Stimulated activated CD8-positive, alpha-beta memory T cell treated with anti-CD3 and anti-CD28 coated beads, Interleukin-7, amount 100 ng/mL, for 4 hours (primary cell): ENCODE results near the gene ADGRD2.

Experiments used
- DNase-seq, 2 donors: peaks; one replicate each; pipeline ENCODE4 v3.0.0-alpha.2; 2020; ENCODE audit warnings: low read depth in 2 of 2

ADGRD2 gene

DNA sequence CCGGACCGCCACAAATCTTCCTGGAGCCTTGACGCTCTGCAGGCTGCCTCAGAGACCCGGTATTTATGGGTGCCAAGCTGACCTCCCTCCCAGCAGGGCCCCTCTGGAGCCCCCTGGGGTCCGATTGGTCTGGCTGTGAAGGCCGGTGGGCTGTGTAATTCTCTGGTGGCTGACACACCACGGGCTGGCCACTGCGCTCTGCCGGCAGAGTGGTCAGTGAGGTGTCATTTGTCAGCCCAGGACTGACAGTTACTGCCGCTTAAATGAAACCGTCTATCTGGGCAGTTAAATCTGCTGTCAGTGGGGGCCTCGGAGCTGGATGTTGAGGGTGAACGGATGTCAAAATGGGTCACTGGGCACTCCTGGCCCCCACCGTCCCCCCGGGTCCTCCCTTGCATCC lies 46.2 kb downstream of the ADGRD2 start:
- DNase-seq, result no peak

DNA sequence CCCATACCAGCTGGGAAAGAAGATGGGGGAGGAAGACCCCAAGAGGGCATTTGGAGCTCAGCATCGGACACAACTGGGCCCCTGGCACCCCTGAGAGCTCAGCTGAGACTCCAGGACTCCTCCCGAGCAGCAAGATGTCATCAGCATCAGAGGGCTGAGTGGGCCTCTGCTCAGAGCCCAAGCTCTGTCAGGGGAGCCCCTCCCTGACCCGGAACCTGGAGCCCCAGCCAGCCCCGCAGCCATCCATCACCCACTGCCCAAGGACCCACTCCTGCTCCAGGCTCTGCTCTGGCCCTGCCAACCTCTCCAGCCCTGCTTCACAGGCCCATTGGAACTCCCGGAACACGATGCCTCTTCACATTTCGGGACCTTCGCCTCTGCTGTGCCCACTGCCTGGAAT lies 47.2 kb downstream of the ADGRD2 start:
- DNase-seq, result no peak

- no peak for DNase-seq
Observed at GRCh38 chr9:124498040-124498439, 47.8 kb downstream of the ADGRD2 start.

GRCh38 chr9:124498499-124499146 lies 48.4 kb downstream of the ADGRD2 start:
- DNase-seq, result no peak

GRCh38 chr9:124499216-124499615 lies 49.0 kb downstream of the ADGRD2 start:
- DNase-seq, result no peak

- DNase-seq, result no peak
Observed at GRCh38 chr9:124500028-124500795, 50.0 kb downstream of the ADGRD2 start.

DNA sequence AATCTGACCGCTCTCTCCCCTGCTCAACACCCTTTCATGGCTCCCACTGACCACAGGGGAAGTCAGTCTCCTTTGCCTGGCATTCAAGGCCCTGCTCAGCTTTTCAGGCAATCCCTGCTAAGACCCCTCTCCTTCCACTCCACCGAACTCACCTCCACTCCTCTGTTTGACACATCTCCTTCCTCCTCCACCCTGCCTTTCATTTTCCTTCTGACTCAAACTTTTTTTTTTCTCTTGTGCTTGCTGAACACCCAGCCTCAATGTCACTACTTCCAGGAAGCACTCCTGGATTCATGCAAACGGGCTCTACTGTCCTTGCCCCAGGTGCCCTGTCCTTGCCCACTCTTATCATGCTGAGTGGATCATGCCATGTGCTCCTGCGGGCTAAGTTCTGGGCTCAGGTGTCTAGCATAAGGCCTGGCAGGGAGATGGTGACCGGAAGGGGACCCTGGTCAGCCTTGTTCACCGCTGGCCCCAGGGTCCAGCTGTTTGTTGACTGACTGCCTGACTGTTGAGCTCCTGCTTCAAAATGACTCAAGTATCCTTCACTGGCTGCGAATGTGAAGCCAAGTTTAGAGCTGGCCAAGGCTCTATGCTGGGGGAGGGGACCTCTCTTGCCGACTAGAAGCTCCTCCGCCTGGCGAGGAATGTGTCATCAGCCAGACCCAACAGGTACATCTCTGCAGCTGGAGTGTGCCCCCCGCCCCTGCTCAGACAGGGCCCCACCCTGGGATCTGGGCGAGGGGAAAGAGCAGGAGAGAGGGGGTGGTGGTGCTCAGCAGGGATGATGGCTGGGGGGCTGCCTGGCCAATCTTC lies 50.8 kb downstream of the ADGRD2 start:
- no peak for DNase-seq

DNA sequence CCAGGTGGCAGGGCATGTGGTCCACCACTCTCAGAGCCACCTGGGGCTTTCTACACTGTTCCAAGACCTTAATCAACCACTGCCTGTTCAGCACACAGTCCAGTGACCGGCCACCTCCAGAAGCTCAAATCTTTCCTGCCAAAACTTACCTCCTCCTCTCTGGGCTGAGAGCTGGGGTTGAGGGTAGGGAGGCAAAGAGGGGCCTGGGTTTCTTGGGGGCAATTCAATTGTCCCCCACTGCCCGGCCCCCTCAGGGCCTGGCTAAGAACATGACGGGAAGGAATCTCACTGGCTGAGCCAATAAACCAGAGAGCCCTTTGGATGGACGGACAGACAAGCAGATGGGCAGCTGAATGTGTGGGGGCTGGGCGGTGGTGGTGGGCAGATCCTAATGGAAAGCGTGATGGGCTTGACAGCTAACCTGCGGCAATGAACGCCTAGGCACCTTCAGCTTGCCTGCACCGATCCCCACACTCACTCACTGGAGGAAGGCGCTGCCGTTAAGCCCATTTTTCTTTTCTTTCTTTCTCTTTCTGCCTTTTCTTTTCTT lies 51.6 kb downstream of the ADGRD2 start:
- DNase-seq, result no peak

DNA sequence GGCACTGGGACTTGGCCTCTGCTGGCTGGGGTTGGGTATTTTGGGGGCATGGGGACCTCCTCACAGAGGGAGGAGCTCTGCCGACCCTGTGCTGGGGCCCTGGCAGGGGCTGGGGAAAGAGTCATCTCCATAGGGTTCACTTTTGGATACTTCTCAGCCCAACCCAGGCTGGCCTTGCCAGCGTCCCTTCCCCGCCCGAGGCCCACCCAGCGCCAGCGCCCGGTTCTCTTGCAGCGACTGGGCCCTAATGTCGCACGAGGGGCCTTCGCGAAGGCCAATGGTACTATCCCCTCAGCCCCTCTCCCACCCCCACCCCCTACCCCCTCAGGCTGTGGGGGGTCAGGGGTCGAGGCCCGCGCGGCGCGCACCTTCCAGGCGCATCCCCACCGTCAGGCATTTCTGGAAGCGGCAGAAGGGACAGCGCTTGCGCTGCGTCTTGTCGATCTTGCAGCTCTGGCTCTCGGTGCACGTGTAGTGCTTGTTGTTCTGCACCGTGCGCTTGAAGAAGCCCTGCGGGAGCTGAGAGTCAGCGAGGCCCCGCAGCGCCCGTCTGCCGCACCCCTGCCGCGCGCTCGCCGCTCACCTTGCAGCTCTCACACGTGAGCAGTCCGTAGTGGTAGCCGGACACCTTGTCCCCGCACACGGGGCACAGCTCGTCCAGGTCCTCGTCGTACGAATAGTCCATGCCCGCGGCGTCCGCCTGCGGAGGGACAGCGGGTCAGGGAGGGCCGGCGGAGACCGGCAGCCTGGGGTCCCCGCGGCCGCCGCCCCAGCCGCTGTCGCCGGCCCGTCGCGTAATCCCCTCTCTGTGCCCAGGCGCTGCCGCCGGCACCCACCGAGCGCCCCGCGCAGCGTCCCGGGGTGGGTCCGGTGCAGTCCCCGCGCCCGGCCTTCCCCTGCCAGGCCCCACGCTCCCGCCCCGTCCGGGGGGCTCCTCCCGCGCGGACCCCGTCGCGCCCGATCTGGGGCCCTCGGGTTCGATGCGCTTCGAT lies 52.8 kb downstream of the ADGRD2 start:
- no peak for DNase-seq

DNA sequence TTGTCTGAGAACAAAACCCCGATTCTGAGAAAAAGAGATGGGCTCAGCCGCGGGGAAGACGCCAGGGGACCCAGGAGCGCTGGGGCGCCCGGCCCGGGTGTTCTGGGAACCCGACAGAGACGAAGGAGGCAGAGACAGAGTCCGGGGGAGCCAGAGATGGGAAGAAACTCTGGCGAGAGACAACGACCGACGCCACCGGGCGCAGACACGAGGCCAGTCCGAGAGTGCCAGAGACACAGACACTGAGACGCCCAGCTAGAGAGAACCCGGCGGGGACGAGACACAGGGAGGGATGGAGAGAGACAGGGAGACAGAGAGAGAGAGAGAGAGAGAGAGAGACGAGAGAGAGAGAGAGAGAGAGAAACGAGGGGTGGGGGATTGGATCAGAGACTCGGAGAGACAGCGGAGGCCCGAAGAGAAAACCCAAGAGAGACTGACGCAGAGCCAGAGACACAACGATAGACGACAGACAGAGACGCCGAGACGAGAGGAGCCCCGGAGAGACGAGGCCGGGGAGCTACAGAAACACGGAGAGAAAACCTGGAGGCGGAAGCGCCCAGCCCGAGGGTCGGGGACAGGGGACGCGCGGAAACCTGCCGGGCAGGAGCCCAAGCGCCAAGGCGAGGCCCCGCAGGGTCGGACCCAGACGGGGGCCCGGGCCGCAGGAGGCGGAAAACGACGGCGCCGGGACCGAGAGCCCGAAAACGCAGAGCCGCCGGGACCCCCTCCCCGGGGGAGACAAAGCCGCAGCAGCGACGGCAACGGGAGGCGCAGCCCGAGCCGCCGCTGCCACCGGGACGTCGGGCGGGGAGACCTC lies 53.7 kb downstream of the ADGRD2 start:
- DNase-seq, result no peak

DNA sequence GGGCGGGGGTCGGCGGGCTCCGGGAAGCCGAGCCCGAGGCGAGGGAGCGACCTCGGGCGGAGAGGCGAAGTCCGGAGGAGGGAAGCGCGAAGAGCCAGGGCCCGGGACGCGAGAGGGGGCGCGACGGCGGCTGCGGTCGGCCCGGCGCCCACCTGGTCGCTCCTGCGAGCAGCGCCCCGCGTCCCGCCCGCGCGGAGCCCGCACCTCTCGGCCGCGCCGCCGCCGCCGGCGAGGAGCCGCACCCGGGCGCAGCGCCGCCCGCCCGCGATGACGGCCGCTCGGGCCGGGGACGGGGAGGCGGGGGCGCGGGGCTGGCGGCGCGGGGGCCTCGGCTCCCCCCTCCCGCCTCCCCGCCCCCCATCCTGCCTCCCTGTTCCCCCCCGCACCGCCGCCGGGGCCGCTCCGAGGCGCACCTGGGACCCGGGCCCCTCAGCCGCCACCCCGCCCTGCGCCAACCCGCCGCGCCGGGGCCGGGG lies 54.3 kb downstream of the ADGRD2 start:
- no peak for DNase-seq

DNA sequence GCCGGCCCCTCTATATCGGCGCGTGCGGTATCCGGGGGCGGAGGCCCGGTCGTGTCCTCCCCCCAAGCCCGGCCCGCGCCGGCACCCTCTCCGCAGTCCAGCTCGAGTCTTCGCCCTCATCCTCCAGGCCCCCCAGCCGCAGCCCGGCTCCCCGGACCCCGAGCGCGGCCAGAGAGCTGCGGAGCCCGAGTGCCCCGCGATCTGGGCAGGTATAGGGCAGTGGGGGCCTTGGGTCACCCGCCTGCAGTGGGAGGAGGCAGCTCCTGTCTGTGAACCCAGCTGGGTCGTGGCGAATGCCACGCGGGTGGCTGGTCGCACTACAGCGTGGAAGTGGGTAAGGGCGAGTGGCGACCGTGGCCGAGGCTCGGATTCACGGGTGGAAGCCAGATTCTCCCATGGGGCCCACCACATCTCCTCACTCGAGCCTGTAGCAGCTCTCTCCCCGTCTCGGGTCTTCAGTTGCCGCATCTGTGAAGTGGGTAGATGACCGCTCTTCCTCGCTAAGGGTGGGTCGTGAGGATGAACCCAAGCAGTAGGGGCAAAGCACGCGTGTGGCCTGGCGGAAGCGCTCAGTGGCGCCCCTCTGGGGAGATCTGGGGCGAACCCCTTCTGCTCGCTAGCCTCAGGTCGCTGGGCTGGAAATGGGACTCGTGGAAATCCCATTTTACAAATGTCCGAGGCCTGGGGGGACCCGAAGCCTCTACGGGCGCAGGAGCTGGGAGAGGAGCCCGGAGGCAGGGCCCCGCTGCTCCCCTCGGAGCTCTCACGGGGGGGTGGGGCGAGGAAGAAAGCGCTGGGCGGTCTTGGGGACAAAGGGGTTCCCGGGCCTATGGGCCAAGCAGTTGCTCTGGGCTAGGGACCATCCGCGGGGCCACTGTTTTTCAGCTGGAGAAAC lies 55.0 kb downstream of the ADGRD2 start:
- no peak for DNase-seq

DNA sequence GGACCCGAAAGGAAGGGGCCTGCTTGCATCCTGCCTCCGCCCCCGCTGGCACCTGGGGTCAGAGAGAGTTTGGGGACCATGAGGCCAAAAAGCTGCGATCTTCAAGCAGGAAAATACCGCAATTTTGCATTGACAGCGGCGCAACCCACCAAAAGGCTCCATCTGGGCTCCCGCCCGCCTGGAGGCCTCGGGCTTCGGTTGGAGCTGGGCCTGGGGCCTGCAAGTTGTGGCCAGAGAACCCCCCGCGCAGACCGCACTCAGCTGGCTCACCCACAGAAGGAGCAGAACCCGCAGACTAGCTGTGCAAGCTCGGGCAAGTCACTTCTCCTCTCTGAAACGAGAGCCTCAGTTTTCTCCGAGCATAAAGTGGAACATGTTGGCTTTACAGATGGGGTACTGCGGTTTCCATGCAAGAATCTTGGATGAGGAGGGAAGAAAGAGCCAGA lies 55.7 kb downstream of the ADGRD2 start:
- no peak for DNase-seq

- DNase-seq, result no peak
Observed at GRCh38 chr9:124506433-124506832, 56.2 kb downstream of the ADGRD2 start.

DNA sequence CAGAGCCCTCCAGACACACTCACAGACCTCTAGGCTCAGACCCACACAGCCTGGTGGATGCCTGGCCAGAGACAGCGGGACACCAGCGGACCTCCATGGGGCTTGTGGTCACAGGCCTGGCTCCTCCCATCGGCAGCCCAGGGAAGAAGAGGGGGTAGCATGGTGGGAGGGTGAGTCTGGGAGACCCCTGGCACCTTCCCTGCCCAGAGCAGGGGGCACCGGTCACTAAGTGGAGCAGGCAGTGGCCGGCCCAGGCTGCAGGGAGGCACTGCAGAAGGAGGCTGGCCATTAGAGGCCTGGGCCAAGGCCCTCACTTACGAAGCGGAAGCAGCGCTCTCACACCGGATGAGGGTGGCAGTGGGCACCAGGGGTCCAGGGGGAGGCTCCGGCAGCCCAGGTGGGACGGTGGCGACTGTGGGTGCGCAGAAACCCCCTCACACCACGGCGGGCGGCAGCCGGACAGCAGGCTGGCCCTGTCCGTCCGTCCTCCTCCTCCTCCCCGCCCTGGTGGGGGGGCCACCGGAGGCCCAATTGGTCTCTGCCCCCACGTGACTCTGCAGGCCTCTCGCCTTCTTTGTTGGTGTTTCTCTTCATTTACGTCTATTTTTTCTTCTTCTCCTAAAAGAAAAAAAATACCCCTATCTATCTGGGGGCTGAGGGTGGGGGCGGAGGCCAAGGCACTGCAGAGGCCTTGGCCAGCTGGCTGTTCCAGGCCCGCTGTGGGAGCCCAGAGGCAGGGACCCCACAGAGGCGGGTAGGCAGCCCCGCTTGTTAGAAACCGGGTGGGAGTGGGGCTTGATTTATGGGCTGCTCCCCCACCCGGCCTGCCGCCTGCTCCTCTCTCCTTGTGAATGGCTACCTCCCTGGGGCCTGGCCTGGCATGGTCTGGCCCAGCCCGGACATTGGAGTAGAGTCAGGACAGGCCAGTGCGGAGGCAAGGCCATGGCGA lies 57.0 kb downstream of the ADGRD2 start, which contains the start of gene NR5A1:
Gene NR5A1 (minus strand): TSS at position 469 of the 949 bp plus-strand sequence. CDS start 4,004 bp downstream, outside the sequence.
- no peak for DNase-seq

DNA sequence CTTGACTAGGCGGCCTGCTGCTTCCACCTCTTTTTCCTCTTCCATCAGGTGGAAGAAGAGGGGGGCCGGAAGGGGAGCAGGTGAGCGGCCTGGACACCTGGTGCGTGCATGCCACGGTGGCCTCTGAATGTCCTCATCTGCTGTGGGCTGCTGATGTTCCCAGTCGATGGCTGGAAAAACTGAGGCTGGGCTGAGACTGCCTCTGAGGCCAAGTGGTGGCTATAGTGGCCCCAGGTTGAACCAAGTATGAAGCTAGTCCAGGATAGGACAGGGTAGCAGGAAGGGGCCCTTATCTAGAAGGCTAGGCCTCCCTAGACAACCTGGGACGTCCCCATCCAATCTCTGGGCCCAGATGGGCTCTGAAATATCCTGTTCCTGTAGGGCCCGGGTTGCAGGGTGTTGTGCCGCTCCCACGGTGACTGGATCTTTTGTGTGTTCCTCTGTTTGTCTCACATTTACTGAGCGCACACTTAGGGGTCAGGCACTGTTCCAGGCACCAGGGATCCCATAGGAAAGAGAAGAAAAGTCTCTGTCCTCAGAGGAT lies 57.7 kb downstream of the ADGRD2 start:
- DNase-seq, result no peak

DNA sequence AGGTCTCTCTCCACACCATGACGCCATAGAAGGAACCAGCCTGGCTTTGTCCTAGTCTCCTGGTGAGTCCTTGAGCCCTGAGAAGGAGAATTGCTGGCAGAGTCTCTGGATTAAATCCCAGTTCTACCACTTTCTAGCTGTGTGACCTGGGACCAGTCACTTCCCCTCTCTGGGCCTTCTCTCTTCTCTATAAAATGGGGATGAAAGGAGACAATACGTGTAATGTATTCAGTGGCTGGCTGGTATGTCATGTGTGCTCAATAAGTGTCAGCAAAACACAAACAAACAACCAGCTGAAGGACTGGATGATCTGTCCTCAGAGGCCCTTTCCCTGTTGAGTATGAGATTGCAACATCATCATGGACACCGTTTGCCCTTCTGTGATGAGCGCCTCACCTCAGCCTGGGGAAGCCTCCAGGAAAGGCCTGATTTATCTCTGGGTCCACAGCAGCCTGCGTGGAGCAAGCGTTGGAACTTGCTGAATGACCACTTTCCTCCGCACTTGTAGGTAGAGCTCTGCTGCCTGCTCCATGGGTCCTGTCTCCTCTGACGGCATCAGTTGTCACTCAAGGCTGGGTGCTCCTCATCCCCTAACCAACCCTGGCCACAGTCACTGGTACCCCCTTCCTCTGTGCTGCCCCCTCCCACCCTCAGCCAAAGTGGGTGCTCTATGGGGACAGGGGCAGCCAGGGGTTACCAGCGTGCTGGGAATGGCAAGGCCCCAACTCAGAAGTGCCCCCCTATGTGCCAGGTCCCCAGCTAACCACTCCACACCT lies 60.6 kb downstream of the ADGRD2 start:
- DNase-seq, result no peak
